Body of pancreas (tissue), 4 donors: ENCODE data around the gene CDK14. TPM values are rescaled to one million over a fixed set of nuclear protein-coding genes. Genes with fewer than 3 reads are reported as not detected.

Source experiments
- ATAC-seq: fragments of 150-250 bp; one replicate; pipeline ENCODE4 v1.9.1; 2016
- DNase-seq, 4 donors: peaks; one replicate each; pipeline ENCODE4 v3.0.0-alpha.2; 2019
- H3K27ac ChIP-seq, 4 donors: fragments of 200-600 bp; sonication (generic); 1 replicate in 3 of 4; 2 replicates in 1 of 4; pipeline versions ENCODE4 v1.5.1 to v1.6.1; 2016 to 2019; ENCODE audit warnings: mild to moderate bottlenecking in 1 of 4, mixed read lengths in 1 of 4, moderate library complexity in 1 of 4
- H3K27me3 ChIP-seq, 2 donors: fragments of 200-600 bp; sonication (generic); one replicate each; pipeline ENCODE4 v1.6.0; 2016; ENCODE audit warnings: mild to moderate bottlenecking in 1 of 2
- H3K36me3 ChIP-seq, 2 donors: fragments of 200-600 bp; sonication (generic); replicated peaks in 1 of 2; 2 replicates each; pipeline ENCODE4 v1.5.1; 2016; ENCODE audit warnings: low read depth in 2 of 2; ENCODE audit not compliant: insufficient read depth in 1 of 2
- H3K4me1 ChIP-seq: fragments of 200-600 bp; sonication (generic); one replicate; pipeline ENCODE4 v1.6.0; 2016
- H3K4me3 ChIP-seq, 2 donors: fragments of 200-600 bp; sonication (generic); 1 replicate in 1 of 2; 2 replicates in 1 of 2; pipeline ENCODE4 v1.5.1; 2016 to 2019
- H3K9me3 ChIP-seq, 3 donors: fragments of 200-600 bp; sonication (generic); 1 replicate in 2 of 3; 2 replicates in 1 of 3; pipeline ENCODE4 v1.5.1; 2016
- POLR2A ChIP-seq, 3 donors: fragments of 450-650 bp; IDR thresholded peaks; one replicate each; pipeline ENCODE4 v1.6.1; 2016; ENCODE audit warnings: antibody characterized with exemption in 3 of 3, mild to moderate bottlenecking in 2 of 3
- WGBS, 2 donors: methylation state at CpG; one replicate each; pipeline ENCODE4 v1.1.5; 2017; 5-methylcytosine and 5-hydroxymethylcytosine counted together
- intact Hi-C: fragments of 100-400 bp; cut with DNase I; formaldehyde crosslinking; loops from one replicate; pipeline ENCODE4 v1.15.1; 2023
- total RNA-seq, 2 donors: library from RNA; depleted of rRNA; stranded (reverse); fragments of >200 nt; gene quantifications; one replicate each; pipeline ENCODE4 v1.1.0, GENCODE V29; 2016
- TF ChIP-seq, protein P1 (sequence below), 7 experiments: fragments of 450-650 bp in 4 of 7; fragments of 200-600 bp in 3 of 7; sonication (generic) in 3 of 7; IDR thresholded peaks; one replicate each; pipeline ENCODE4 v1.5.1; 2016 to 2019; ENCODE audit warnings: antibody characterized with exemption in 7 of 7

Gene CDK14
- total RNA-seq, 2 donors from 2014 or later, result 21.8 to 35.6 TPM

DNA sequence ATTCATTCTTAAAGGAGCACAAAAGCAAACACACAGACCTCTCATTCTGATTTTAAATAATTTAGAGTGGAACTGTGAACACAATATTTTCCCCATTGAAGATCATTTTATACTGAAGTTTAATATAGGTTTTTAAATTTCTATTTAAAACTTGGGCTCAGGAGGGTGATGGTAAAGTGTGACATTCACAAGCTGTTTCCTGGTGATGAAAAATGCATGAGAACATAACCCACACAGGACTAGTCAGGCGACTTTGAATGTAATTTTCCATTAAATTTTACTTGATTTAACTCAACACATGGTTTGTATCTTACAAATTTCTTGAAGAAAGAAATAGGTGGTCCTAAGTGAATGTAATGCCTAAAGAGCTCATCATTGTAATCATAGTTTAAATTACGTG is 143.6 kb downstream of the CDK14 start:
- H3K36me3 ChIP-seq, result no peaks in the 10 kb centered on the region
- no peaks in the 10 kb centered on the region for H3K27me3 ChIP-seq
- DNase-seq (no peak), ATAC-seq (no peak)
- no peaks in the 10 kb centered on the region for H3K9me3 ChIP-seq
- intact Hi-C loops, result no loop called here
- peaks cover 7% of the 10 kb centered on the region for H3K4me1 ChIP-seq
- WGBS, 2 donors, result 79 to 87% methylated on average over 2 of the region's 2 CpGs
- H3K4me3 ChIP-seq, result no peak overlapping the region
- H3K27ac ChIP-seq, result no peak overlapping the region
- TF ChIP-seq POLR2A (IDR thresholded peaks at IDR 0.05), result no peak
- TF ChIP-seq, protein P1, sequence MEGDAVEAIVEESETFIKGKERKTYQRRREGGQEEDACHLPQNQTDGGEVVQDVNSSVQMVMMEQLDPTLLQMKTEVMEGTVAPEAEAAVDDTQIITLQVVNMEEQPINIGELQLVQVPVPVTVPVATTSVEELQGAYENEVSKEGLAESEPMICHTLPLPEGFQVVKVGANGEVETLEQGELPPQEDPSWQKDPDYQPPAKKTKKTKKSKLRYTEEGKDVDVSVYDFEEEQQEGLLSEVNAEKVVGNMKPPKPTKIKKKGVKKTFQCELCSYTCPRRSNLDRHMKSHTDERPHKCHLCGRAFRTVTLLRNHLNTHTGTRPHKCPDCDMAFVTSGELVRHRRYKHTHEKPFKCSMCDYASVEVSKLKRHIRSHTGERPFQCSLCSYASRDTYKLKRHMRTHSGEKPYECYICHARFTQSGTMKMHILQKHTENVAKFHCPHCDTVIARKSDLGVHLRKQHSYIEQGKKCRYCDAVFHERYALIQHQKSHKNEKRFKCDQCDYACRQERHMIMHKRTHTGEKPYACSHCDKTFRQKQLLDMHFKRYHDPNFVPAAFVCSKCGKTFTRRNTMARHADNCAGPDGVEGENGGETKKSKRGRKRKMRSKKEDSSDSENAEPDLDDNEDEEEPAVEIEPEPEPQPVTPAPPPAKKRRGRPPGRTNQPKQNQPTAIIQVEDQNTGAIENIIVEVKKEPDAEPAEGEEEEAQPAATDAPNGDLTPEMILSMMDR (IDR thresholded peaks at IDR 0.05), result no peak

- no peaks in the 10 kb centered on the region for H3K36me3 ChIP-seq
- H3K4me1 ChIP-seq, result peaks cover 7% of the 10 kb centered on the region
- WGBS, 2 donors, result 80 to 86% methylated on average over 3 of the region's 3 CpGs
- TF ChIP-seq, protein P1 (IDR thresholded peaks at IDR 0.05), result no peak
- no peak for TF ChIP-seq POLR2A (IDR thresholded peaks at IDR 0.05)
- no peak overlapping the region for H3K4me3 ChIP-seq
- DNase-seq (no peak), ATAC-seq (no peak)
- intact Hi-C loops, result no loop called here
- no peaks in the 10 kb centered on the region for H3K9me3 ChIP-seq
- H3K27me3 ChIP-seq, result no peaks in the 10 kb centered on the region
- no peak overlapping the region for H3K27ac ChIP-seq
These were observed 144.3 kb downstream of the CDK14 start for GRCh38 chr7:90740386-90740785.

DNA sequence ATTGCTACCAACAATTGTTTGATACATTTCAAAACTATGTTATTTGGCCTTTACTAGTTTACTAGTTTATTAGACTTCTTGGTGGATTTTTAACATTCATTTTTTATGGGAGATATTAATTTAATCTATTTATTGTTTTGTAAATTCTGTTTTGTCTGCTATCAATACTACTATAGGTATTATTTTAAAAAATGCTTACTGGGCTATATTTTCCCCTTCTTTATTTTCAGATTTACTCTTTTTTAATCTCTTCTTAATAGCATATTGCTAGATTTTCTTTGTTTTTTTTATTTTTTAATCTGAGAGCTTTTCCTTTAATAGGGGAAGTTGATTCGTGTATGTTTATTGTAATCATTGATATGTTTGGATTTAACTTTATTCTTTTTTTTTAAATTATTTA is 147.5 kb downstream of the CDK14 start:
- 0 to 54% methylated on average over 1 of the region's 1 CpG for WGBS, 2 donors
- no peaks in the 10 kb centered on the region for H3K27me3 ChIP-seq
- intact Hi-C loops, result no loop called here

DNA sequence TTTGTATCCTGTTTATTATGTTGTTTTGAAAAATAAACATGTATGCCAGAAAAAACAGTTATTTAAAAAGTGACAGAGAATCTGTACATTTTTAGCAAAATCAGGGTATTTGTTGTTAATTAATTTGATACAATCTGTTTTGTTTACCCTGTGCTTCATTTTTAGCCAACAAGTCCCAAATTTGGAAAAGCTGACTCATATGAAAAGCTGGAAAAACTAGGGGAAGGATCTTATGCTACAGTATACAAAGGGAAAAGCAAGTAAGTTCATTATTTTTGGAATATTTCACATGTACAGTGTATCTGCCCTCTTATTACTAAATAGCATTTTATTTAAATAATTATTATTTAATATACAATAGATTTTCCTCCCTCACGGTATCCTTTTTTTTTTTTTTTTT is 151.4 kb downstream of the CDK14 start:
- Histone ChIP-seq H3K27me3 (no peaks in the 10 kb centered on the region), H3K27ac (no peak overlapping the region), H3K4me3 (no peak overlapping the region), H3K9me3 (no peaks in the 10 kb centered on the region), H3K36me3 (no peaks in the 10 kb centered on the region), H3K4me1 (peaks cover 11% of the 10 kb centered on the region)
- ATAC-seq (no peak), DNase-seq (no peak)
- TF ChIP-seq, protein P1 (IDR thresholded peaks at IDR 0.05), result no peak
- TF ChIP-seq POLR2A (IDR thresholded peaks at IDR 0.05), result no peak
- intact Hi-C loops, result no loop called here
- WGBS, 2 donors, result 74 to 76% methylated on average over 1 of the region's 1 CpG

More for the DNA sequence above, 147.5 kb downstream of the CDK14 start:
- Histone ChIP-seq H3K27ac (no peak overlapping the region), H3K4me3 (no peak overlapping the region), H3K9me3 (no peaks in the 10 kb centered on the region), H3K36me3 (no peaks in the 10 kb centered on the region), H3K4me1 (peaks cover 11% of the 10 kb centered on the region)
- ATAC-seq (no peak), DNase-seq (no peak)
- TF ChIP-seq, protein P1 (IDR thresholded peaks at IDR 0.05), result no peak
- no peak for TF ChIP-seq POLR2A (IDR thresholded peaks at IDR 0.05)

- Histone ChIP-seq H3K4me3 (no peak overlapping the region), H3K4me1 (peaks cover 11% of the 10 kb centered on the region), H3K27ac (no peak overlapping the region), H3K9me3 (no peaks in the 10 kb centered on the region), H3K27me3 (no peaks in the 10 kb centered on the region), H3K36me3 (no peaks in the 10 kb centered on the region)
- DNase-seq (no peak), ATAC-seq (no peak)
- TF ChIP-seq POLR2A (IDR thresholded peaks at IDR 0.05), result no peak
- TF ChIP-seq, protein P1 (IDR thresholded peaks at IDR 0.05), result no peak
- intact Hi-C loops, result no loop called here
These were observed 153.1 kb downstream of the CDK14 start for GRCh38 chr7:90749262-90749661.
